Measurements from ENCODE around the gene TCHP.

DNA sequence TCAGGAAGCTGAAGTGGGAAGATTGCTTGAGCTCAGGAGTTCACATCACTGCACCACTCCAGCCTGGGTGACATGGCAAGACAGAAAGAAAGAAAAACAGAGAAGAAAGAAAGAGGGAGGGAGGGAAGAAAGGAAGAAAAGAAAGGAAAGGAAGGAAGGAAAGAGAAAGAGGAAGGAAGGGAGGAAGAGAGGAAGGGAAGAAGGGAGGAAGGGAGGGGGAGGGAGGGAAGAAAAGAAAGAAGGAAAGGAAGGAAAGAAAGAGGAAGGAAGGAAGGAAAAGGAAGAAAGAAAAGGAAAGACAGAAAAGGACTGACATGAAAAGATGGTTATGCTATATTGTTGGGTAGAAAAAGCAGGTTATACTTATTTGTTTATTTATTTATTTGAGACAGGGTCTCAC lies 23.7 kb upstream of the TCHP start:
- TF ChIP-seq GATA2 (IDR thresholded peaks at IDR 0.05; ENCODE audit: low read depth, low read length) (no peak), GATA3 (IDR thresholded peaks at IDR 0.05; ENCODE audit: low read depth, low read length) (no peak)

All from SH-SY5Y (cell line).